GM18511 (cell line): Measurements from ENCODE around the gene PPAN.

Experiments
- ATAC-seq: cut with Tn5 transposase; IDR thresholded peaks from one replicate; pipeline ENCODE4 v1.9.1; 2021; ENCODE audit warnings: mild to moderate bottlenecking, moderate library complexity; ENCODE audit not compliant: unreplicated experiment

The PPAN gene

GRCh38 chr19:10112895-10113591, 6.9 kb downstream of the PPAN start:
- ATAC-seq = peak; percentile 50

- no peak for ATAC-seq
These were observed 7.4 kb downstream of the PPAN start for GRCh38 chr19:10113592-10113963.

- no peak for ATAC-seq
These were observed 7.9 kb downstream of the PPAN start for GRCh38 chr19:10113964-10114650.

- ATAC-seq = no peak
These were observed 8.7 kb downstream of the PPAN start for GRCh38 chr19:10114651-10115391.

- ATAC-seq = no peak
These were observed 9.4 kb downstream of the PPAN start for GRCh38 chr19:10115392-10116084.

- ATAC-seq = no peak
These were observed 10.1 kb downstream of the PPAN start for GRCh38 chr19:10116085-10116865.

- ATAC-seq = no peak
These were observed 10.9 kb downstream of the PPAN start for GRCh38 chr19:10116866-10117616.

GRCh38 chr19:10118960-10119359, 12.8 kb downstream of the PPAN start:
- no peak for ATAC-seq

GRCh38 chr19:10120538-10121189, 14.5 kb downstream of the PPAN start:
- no peak for ATAC-seq

GRCh38 chr19:10122045-10122444, 15.9 kb downstream of the PPAN start:
- ATAC-seq = no peak

GRCh38 chr19:10124429-10124828, 18.3 kb downstream of the PPAN start:
- ATAC-seq = no peak

- ATAC-seq = no peak
These were observed 20.1 kb downstream of the PPAN start for GRCh38 chr19:10126213-10126639.

- ATAC-seq = no peak
These were observed 26.7 kb downstream of the PPAN start for GRCh38 chr19:10132905-10133304.

- no peak for ATAC-seq
These were observed 27.4 kb downstream of the PPAN start for GRCh38 chr19:10133596-10133995.

- ATAC-seq = no peak
These were observed 27.9 kb downstream of the PPAN start for GRCh38 chr19:10134040-10134439.

- no peak for ATAC-seq
These were observed 29.6 kb downstream of the PPAN start for GRCh38 chr19:10135551-10136334.

GRCh38 chr19:10136936-10137335, 30.8 kb downstream of the PPAN start:
- no peak for ATAC-seq
